SK-N-SH (cell line): ENCODE measurements around the gene MSRB1. TPM values are rescaled to one million over a fixed set of nuclear protein-coding genes. Genes with fewer than 3 reads are reported as not detected.

Source experiments
- CTCF ChIA-PET: fragments of 300-600, 350-600 bp; formaldehyde crosslinking; extraction: SDS; loops from one replicate; lab custom pipeline; 2021; lab: Yijun Ruan, JAX
- POLR2A ChIA-PET: fragments of 350-600 bp; sonication (Branson Sonifier 250); formaldehyde crosslinking; extraction: SDS; loops from one replicate; lab custom pipeline; 2020; ENCODE audit warnings: antibody characterized with exemption, inconsistent platforms; lab: Yijun Ruan, JAX
- DNase-seq: peaks from one replicate; pipeline ENCODE4 v3.0.0; 2012
- H2AFZ ChIP-seq: fragments of 200-600 bp; sonication (generic); 2 replicates; pipeline ENCODE4 v1.8.1; 2016; ENCODE audit warnings: antibody characterized with exemption, mild to moderate bottlenecking, low read depth
- H3F3A ChIP-seq: fragments of 200-600 bp; sonication (generic); replicated peaks from 2 replicates; pipeline ENCODE3; 2016; ENCODE audit warnings: antibody characterized with exemption, mild to moderate bottlenecking; ENCODE audit not compliant: insufficient read depth
- H3K27ac ChIP-seq, 2 experiments: fragments of 200-500 bp in 1 of 2; fragments of 200-600 bp in 1 of 2; sonication (Bioruptor generic) in 1 of 2; sonication (generic), shearing (Covaris generic) in 1 of 2; 2 replicates each; pipeline versions ENCODE4 v1.5.1 to v1.6.1; 2014 to 2016; ENCODE audit warnings: low read depth in 2 of 2, inconsistent platforms in 1 of 2, low read length in 1 of 2, mild to moderate bottlenecking in 1 of 2, mixed read lengths in 1 of 2
- H3K27me3 ChIP-seq: fragments of 200-600 bp; sonication (generic), shearing (Covaris generic); 2 replicates; pipeline ENCODE4 v1.6.1; 2016; ENCODE audit warnings: mixed run types; ENCODE audit not compliant: insufficient read depth
- H3K36me3 ChIP-seq, 2 experiments: fragments of 200-500 bp in 1 of 2; fragments of 200-600 bp in 1 of 2; sonication (Bioruptor generic) in 1 of 2; sonication (generic) in 1 of 2; replicated peaks in 1 of 2; 2 replicates each; pipeline versions ENCODE3 to v1.5.1; 2014 to 2016; ENCODE audit warnings: low read length in 1 of 2, mild to moderate bottlenecking in 1 of 2; ENCODE audit not compliant: insufficient read depth in 2 of 2, control insufficient read depth in 1 of 2
- H3K4me1 ChIP-seq, 2 experiments: fragments of 200-500 bp in 1 of 2; fragments of 200-600 bp in 1 of 2; sonication (Bioruptor generic) in 1 of 2; sonication (generic), shearing (Covaris generic) in 1 of 2; 2 replicates each; pipeline versions ENCODE4 v1.5.1 to v1.6.1; 2014 to 2016; ENCODE audit warnings: low read depth in 1 of 2, low read length in 1 of 2, mixed run types in 1 of 2; ENCODE audit not compliant: insufficient read depth in 2 of 2, control insufficient read depth in 1 of 2
- H3K4me2 ChIP-seq: fragments of 200-600 bp; sonication (generic), shearing (Covaris generic); 2 replicates; pipeline ENCODE4 v1.6.1; 2017; ENCODE audit warnings: mixed run types
- H3K4me3 ChIP-seq, 2 experiments: fragments of 200-500 bp in 1 of 2; fragments of 200-600 bp in 1 of 2; sonication (Bioruptor generic) in 1 of 2; sonication (generic), shearing (Covaris generic) in 1 of 2; 2 replicates each; pipeline versions ENCODE4 v1.5.1 to v1.8.1; 2014 to 2016; ENCODE audit warnings: low read depth in 2 of 2, inconsistent platforms in 1 of 2, low read length in 1 of 2, mild to moderate bottlenecking in 1 of 2, mixed read lengths in 1 of 2, moderate library complexity in 1 of 2
- H3K79me2 ChIP-seq: fragments of 200-600 bp; sonication (generic); 2 replicates; pipeline ENCODE4 v1.8.1; 2017; ENCODE audit warnings: mild to moderate bottlenecking; ENCODE audit not compliant: insufficient read depth
- H3K9ac ChIP-seq: fragments of 200-600 bp; sonication (generic); 2 replicates; pipeline ENCODE4 v1.6.1; 2017; ENCODE audit warnings: mixed run types
- H3K9me2 ChIP-seq: fragments of 200-600 bp; sonication (generic); 2 replicates; pipeline ENCODE4 v1.6.1; 2017; ENCODE audit warnings: mixed run types
- H3K9me3 ChIP-seq: fragments of 200-600 bp; sonication (generic); 2 replicates; pipeline ENCODE4 v1.6.1; 2017; ENCODE audit warnings: mixed run types, mild to moderate bottlenecking, moderate library complexity
- H4K20me1 ChIP-seq: fragments of 200-600 bp; sonication (generic); 2 replicates; pipeline ENCODE4 v1.6.1; 2017; ENCODE audit warnings: mild to moderate bottlenecking, mixed run types; ENCODE audit not compliant: insufficient read depth
- GATA2 ChIP-seq: sonication (generic); formaldehyde crosslinking; IDR thresholded peaks from 2 replicates; pipeline ENCODE4 v1.5.0; 2020; ENCODE audit warnings: mild to moderate bottlenecking, missing genetic modification reagents
- MXI1 ChIP-seq: IDR thresholded peaks from 2 replicates; pipeline ENCODE4 v1.6.1; 2012; ENCODE audit warnings: mild to moderate bottlenecking, low read depth, low read length, improper control_type of control experiment
- RAD21 ChIP-seq: IDR thresholded peaks from 2 replicates; pipeline ENCODE4 v1.6.1; 2012; ENCODE audit warnings: mild to moderate bottlenecking, low read length
- WGBS: methylation state at CpG from one replicate; pipeline ENCODE4 v1.1.6; 2017; ENCODE audit warnings: low lambda C conversion rate; 5-methylcytosine and 5-hydroxymethylcytosine counted together
- polyA plus RNA-seq, 3 experiments: library from polyadenylated mRNA; depleted of rRNA; stranded (reverse); fragments of >200 nt; gene quantifications; 2 replicates each; pipeline ENCODE4 v1.2.3, GENCODE V29; 2012
- small RNA-seq, 7 experiments: library from RNA; depleted of rRNA; stranded (forward); fragments of <200 nt; gene quantifications; one replicate each; pipeline ENCODE3, GENCODE V24; 2012

Gene MSRB1
- polyA plus RNA-seq, 1 of the 3 experiments (the other 2 are of a cell fraction), result 31.4 TPM

DNA sequence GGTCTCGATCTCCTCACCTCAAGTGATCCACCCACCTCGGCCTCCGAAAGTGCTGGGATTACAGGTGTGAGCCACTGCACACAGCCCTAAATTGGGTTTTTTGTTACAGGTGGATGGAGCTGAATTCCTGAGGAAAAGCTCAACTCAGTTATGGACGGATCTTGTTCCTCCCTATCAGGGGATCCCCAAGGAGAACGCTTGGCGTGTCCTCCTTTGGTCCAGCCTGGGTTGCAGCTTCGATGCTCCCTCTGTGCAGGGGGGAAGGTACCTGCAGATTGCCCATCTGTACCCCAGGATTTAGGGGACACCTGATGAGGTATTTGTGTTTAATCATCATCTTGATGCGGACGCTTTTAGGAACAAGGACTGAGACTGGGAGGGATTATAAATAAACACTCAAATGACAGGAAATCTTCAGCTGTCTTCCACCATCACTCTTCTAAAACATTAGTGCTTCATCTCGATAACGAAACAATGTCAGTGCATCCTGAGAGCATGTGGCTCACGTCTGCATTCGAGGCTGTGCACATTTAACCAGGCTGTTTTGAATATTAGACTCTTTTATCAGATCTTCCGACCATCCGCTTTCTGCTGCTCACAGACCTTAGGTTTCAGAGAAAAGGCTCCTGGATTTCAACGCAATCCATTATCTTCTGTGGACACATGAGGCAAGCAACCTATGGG is 52.8 kb downstream of the MSRB1 start:
- peak; percentile 66 for DNase-seq
- no peaks in the 10 kb centered on the region for H3K36me3 ChIP-seq
- no peak overlapping the region for H3K9ac ChIP-seq
- H3K4me3 ChIP-seq, result no peak overlapping the region
- H3K27ac ChIP-seq, result peak overlapping the region in 1 of 2 experiments; percentile 48; a peak in 2 of 4 replicates
- no peaks in the 10 kb centered on the region for H3K9me2 ChIP-seq
- ChIA-PET POLR2A (interaction anchor here (1.1 kb wide), 1 partner anchor 39 kb away, joined by 4 read pairs; no protein-coding TSS in a partner anchor), CTCF (interaction anchor here (0.9 to 6.0 kb wide), 4 partner anchors 12 to 39 kb away, joined by 3 to 31 read pairs (median 3); no protein-coding TSS in a partner anchor)
- H3K9me3 ChIP-seq, result no peaks in the 10 kb centered on the region
- peaks cover 3% of the 10 kb centered on the region for H3F3A ChIP-seq
- peaks cover 36% of the 10 kb centered on the region for H3K27me3 ChIP-seq
- H3K4me2 ChIP-seq, result no peak overlapping the region
- H2AFZ ChIP-seq, result no peak overlapping the region
- H4K20me1 ChIP-seq, result no peaks in the 10 kb centered on the region
- WGBS, result 28% methylated on average over 15 of the region's 16 CpGs
- peaks cover 0 to 4% of the 10 kb centered on the region in 2 experiments; a peak in 1 of 4 replicates for H3K4me1 ChIP-seq
- H3K79me2 ChIP-seq, result no peaks in the 10 kb centered on the region
- peak; percentile 86 for TF ChIP-seq GATA2 (CRISPR knock-in tag)
- no peak for TF ChIP-seq RAD21
- TF ChIP-seq MXI1, result peak; percentile 77; the same call in 1 of the 2 replicates

Small RNA genes lying within 50 kb of the gene (small RNA-seq; reads per million reads assigned to genes)
- 0 to 2.1 (median 0) reads per million in 7 experiments for gene AC005363.2
- 0 reads per million in 7 experiments for gene SNORA10
- 0 reads per million in 7 experiments for gene SNORA64

Other genes with a start within 250 kb of the MSRB1 start
- gene MAPK8IP3, start 237.0 kb downstream of the MSRB1 start, polyA plus RNA-seq (2012; rRNA removed), result 53.6 and 57.3 TPM in 2 replicates
- 77.2 and 80.4 TPM in 2 replicates for gene NME3, start 171.7 kb downstream of the MSRB1 start, polyA plus RNA-seq (2012; rRNA removed)
- 10.1 and 15.8 TPM in 2 replicates for gene EME2, start 170.4 kb downstream of the MSRB1 start, polyA plus RNA-seq (2012; rRNA removed)
- gene MRPS34, start 170.1 kb downstream of the MSRB1 start, polyA plus RNA-seq (2012; rRNA removed), result 127 and 156 TPM in 2 replicates
- 40.6 and 41.6 TPM in 2 replicates for gene SPSB3, start 160.6 kb downstream of the MSRB1 start, polyA plus RNA-seq (2012; rRNA removed)
- gene NUBP2, start 160.2 kb downstream of the MSRB1 start, polyA plus RNA-seq (2012; rRNA removed), result 73.2 and 75.4 TPM in 2 replicates
- 0.02 and 0.03 TPM in 2 replicates for gene IGFALS, start 149.5 kb downstream of the MSRB1 start, polyA plus RNA-seq (2012; rRNA removed)
- gene HAGH, start 116.4 kb downstream of the MSRB1 start, polyA plus RNA-seq (2012; rRNA removed), result 119 and 138 TPM in 2 replicates
- 58.2 and 59.0 TPM in 2 replicates for gene FAHD1, start 116.0 kb downstream of the MSRB1 start, polyA plus RNA-seq (2012; rRNA removed)
- 0.05 TPM in 1 of 2 replicates, not detected in the other for gene MEIOB, start 71.0 kb downstream of the MSRB1 start, polyA plus RNA-seq (2012; rRNA removed)
- gene HS3ST6, start 24.8 kb downstream of the MSRB1 start, polyA plus RNA-seq (2012; rRNA removed), result 0.03 TPM in 1 of 2 replicates, not detected in the other
- not detected in 2 replicates for gene RPL3L, start 11.5 kb upstream of the MSRB1 start, polyA plus RNA-seq (2012; rRNA removed)
- 251 and 468 TPM in 2 replicates for gene NDUFB10, start 16.3 kb upstream of the MSRB1 start, polyA plus RNA-seq (2012; rRNA removed)
- gene RPS2, start 21.6 kb upstream of the MSRB1 start, polyA plus RNA-seq (2012; rRNA removed), result 4,622 and 6,384 TPM in 2 replicates
- 0.07 TPM in 1 of 2 replicates, not detected in the other for gene RNF151, start 23.7 kb upstream of the MSRB1 start, polyA plus RNA-seq (2012; rRNA removed)
- gene TBL3, start 28.9 kb upstream of the MSRB1 start, polyA plus RNA-seq (2012; rRNA removed), result 36.7 and 37.1 TPM in 2 replicates
- gene NOXO1, start 38.3 kb upstream of the MSRB1 start, polyA plus RNA-seq (2012; rRNA removed), result 0.19 and 0.21 TPM in 2 replicates
- 13.3 and 20.4 TPM in 2 replicates for gene GFER, start 41.0 kb upstream of the MSRB1 start, polyA plus RNA-seq (2012; rRNA removed)
- 10.7 and 10.8 TPM in 2 replicates for gene SYNGR3, start 46.8 kb upstream of the MSRB1 start, polyA plus RNA-seq (2012; rRNA removed)
- 38.1 and 47.8 TPM in 2 replicates for gene ZNF598, start 66.6 kb upstream of the MSRB1 start, polyA plus RNA-seq (2012; rRNA removed)
- 0.62 and 1.1 TPM in 2 replicates for gene NPW, start 76.6 kb upstream of the MSRB1 start, polyA plus RNA-seq (2012; rRNA removed)
- 45.2 and 53.8 TPM in 2 replicates for gene NHERF2, start 83.7 kb upstream of the MSRB1 start, polyA plus RNA-seq (2012; rRNA removed)
- 72.9 and 77.3 TPM in 2 replicates for gene NTHL1, start 104.6 kb upstream of the MSRB1 start, polyA plus RNA-seq (2012; rRNA removed)
- gene TSC2, start 104.8 kb upstream of the MSRB1 start, polyA plus RNA-seq (2012; rRNA removed), result 76.7 and 96.1 TPM in 2 replicates
- 39.8 and 47.4 TPM in 2 replicates for gene PKD1, start 192.7 kb upstream of the MSRB1 start, polyA plus RNA-seq (2012; rRNA removed)
- 14.3 and 19.5 TPM in 2 replicates for gene RAB26, start 205.4 kb upstream of the MSRB1 start, polyA plus RNA-seq (2012; rRNA removed)
- gene TRAF7, start 212.6 kb upstream of the MSRB1 start, polyA plus RNA-seq (2012; rRNA removed), result 69.9 and 73.0 TPM in 2 replicates